HG03457 (cell line): Measurements from ENCODE around the gene NDUFS6.
"Not testable (repeated sequence)": the region's sequence is repeated elsewhere in the genome, so short reads cannot be mapped to it uniquely, and the experiment has no call there.

Experiments
- ATAC-seq: cut with Tn5 transposase; IDR thresholded peaks from one replicate; pipeline ENCODE4 v1.9.1; 2021; ENCODE audit warnings: moderate number of reproducible peaks; ENCODE audit not compliant: unreplicated experiment

NDUFS6 gene

DNA sequence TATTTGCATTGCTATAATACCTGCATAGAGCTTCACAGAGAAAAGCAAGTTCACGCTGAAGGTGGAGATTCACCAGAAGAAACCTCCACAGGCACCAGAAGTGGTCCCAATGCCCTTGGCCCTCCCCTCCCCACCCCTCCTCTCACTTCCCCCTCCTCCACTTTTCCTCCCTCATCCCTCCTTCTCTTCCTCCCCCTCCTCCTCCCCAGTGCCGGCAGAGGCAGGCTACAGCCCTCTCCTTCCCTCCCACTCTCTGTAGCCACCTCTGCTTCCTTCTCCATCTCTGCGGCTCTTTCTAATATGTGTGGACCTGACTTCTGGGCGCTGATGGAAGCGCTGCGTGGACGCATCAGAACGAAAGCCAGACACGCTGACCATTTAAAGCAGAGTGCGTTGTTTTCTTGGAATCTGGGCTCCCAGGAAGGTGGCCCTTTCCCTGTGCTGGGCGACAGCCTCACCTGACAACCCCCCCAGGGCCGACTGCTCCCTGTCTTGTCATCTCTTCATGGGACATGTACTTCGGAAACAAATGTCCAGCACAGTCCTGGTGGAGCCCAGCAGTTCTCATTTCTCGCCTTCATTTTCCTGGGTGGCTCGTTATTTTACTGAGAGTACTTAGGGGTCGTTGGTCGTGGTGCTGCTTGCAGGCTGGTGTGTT is 29.5 kb downstream of the NDUFS6 start:
- no peak for ATAC-seq

DNA sequence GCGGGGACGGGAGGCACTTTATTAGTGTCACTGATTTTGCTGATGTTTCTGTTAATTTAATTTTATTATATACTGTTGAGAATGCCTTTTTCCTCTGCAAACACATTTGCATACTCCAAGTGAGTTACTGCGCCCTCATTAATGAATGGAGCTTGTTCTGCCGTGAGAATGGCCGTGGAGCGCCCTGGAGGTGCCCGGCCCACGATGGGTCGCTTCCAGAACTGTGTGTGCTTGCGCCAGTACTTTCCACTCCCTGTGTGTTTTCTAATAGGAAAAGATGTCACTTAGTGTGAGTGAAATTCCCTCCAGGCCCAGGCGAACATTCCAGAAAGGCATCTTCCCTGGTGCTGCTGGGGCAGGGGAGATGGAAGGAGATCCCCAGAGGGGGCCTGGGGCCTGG is 30.1 kb downstream of the NDUFS6 start:
- no peak for ATAC-seq

DNA sequence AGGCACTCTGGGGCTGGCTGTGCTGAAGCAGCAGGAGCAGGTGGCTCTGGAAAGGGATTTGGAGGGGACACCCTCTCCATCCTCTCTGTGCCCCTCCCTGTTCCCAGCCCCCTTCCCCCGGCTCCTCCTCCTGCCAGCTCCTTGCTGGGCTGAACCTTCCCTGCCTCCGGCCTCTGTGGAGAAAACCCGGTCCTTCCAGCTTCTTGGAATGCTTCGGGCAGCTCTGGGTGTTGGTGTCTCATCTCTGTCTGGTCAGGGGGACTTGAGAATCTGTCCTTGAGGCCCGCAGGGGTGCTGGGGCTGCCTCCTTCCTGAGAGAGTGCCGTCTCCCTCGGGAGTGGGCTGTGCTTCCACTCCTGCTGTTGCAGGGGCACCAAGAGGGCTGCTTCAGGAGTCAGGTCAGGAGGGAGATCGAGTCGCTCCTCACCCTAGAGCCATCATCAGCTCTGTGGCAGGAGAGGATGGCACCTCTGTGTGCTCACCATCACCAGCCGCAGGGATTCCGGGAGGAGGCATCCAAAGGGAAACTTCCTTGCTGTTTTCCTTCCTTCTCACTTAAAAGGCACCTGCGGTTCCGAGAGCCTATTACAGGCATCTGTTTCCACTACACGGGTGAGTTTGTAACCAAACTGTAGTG is 30.6 kb downstream of the NDUFS6 start:
- no peak for ATAC-seq

DNA sequence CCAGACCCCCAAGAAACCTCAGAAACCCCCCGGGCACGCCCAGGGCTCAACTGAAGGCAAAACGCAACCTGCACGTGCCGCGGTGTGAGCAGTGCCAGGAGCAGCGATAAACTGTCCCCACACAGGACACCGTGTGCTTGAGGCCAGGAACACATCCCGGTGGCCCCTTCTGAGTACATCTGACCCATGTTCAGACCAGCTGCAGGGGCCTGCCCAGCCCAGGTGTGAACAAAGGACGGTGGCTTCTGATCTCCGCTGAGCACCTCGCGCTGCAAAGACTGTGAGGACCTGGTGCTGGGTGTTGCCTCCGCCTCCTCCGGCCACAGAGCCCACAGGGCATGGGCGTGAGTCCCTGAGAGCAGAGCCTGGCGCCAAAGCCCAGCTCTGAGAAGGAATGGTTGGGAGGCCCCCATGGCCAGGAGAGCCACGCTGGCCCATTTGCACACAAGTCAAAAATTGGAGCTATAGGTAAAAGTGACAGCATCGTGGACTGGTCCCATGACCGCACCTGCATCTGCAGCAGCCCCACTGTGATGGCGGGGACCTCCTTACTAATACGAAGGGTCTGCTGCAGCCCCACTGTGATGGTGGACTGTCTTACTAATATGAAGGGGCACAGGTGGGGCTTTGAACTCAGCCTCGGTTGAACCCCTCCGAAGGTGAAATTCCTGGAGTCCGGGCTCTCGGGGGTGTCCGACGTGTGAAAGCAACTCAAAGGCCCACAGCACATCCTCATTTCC is 31.5 kb downstream of the NDUFS6 start:
- ATAC-seq, result no peak

DNA sequence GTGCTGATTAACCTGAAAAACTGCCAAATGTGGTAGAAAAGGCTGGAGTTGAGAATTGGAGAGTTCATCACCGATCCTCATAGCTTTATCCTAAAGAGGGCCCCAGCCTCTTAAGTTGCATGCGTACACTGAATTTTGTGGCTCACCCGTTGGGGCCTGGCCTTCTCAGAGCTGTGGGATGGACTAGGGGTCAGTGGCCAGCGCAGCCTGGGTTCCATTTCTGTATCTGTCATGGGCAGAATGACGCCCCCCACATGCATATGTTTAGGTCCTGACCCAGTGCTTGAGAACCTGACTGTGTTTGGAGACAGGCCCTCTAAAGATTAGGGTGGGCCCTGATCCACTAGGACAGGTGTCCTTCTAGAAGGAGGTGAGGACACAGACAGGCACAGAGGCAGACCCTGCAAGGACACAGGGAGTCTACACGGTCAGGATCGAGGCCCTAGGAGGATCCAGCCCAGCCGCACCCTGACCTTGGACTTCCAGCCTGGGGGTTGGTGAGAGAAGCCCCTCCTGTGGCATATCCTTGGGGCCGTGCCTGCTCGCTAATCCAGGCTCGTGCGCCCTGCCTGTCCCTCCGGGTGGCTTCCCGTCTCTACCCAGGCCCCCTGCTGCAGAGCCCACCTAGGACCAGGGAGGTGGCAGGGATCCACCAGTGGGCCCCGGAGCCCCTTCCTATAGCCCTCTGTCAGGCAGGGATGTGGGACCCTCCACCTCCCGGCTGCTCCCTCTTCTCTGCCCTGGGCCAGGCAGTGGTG is 32.2 kb downstream of the NDUFS6 start:
- ATAC-seq, result no peak

DNA sequence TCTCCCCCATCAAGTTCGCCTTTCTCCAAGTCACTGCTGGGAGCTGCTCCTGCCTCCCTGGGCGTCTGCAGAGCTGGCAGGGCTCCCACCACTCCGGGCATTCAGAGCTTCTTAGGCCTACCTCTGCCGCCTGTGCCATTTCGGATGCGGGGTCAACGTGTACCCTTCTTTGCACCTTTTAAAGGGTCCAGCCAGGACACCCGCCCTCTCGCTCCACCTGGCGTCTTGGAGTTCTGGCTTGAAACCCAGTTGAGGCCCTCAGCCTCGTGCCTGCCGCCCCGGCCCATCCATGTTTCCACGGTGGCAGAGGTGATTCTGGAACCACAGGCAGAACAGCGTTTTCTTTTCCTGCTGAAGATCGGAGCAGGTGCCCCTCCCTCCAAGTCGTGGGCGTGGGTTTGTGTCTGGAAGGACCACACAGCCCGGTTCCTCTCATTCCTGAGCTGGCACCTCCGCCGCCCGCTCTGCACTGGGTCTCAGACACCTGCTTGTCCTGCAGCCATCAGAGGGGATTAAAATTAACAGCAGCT is 32.9 kb downstream of the NDUFS6 start:
- no peak for ATAC-seq

DNA sequence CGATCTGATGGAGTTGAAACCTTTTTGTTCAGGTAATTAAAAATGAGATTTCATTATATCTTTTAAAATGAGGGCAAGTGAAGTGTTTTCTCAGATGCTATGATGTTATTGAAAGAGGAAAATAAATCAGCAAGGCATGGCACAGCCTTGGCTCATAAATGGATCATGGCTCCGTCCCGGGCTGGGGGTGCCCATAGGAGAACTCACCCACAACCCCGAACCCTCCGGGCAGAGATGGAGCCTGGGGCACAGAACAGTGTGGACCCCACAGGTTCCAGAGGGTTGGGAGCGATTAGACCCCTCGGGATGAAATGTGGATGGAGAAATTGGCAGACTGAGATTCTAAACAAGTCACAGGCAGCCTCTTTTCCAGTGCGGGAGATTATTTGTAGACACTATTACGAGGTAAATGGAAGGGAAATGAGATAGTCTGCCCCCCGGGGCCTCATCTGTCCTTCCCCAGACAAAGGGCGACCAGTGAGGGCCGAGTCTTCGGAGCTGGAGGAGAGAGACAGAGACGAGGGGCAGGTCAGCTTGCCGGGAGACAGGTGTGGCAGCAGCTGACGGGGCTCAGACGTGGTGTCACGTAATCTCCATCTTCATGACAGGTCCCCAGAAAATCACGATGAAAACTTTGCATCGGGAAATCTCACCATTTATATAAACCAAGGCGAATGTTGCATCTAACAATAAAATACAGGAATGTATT is 33.7 kb downstream of the NDUFS6 start:
- ATAC-seq, result no peak

DNA sequence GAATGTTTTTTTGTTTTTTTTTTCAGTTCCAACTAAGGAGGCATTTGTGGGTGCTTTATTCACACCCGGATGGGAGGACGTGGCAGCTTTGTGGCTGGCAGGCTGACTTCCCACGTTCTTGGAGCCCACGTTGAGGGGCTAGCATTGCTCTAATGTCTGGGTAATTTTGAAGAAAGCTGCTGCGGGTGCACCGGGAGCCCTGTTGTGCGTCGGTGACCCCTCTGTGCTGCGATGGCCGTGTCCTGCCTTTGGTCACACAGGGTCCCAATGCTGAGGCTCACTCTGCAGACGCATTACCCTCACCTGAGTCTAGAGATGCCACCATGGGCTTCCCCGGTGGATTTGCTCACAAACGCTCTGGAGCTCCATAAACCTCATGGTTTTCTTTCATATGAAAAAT is 34.2 kb downstream of the NDUFS6 start:
- ATAC-seq, result no peak

DNA sequence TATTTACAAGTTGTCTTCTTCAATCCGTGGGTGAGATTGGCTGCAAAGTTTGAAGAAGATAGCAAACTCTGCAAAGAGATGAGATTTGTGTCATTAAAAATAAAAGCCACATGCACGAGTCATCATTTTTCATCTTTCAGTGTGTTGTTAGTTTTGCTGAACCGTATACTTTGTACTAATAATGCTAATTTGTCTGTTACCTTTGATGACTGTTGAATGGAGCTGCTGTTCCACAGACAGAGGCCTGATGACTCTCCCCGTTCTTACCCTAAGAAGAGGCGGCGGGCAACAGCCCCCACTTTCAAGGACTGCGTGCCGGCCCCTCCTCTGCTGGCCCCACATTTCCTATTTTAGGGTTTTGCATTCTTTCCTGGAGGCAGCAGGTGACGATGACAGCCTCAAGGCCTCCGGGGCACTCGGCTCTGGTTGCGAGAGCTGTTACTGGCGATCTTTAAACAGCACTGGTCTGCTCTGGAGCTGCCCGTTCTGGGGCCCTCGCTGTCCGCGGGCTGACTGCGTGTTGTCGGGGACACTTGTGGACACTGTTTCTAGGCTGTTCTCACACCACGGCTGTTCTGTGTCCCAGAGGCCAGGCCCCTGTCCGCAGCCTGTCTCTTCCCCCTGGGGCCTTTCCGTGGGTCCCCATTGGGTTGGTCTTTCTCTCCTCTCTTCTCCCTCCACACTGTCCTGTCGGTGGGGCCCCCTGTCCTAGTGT is 35.1 kb downstream of the NDUFS6 start:
- no peak for ATAC-seq

DNA sequence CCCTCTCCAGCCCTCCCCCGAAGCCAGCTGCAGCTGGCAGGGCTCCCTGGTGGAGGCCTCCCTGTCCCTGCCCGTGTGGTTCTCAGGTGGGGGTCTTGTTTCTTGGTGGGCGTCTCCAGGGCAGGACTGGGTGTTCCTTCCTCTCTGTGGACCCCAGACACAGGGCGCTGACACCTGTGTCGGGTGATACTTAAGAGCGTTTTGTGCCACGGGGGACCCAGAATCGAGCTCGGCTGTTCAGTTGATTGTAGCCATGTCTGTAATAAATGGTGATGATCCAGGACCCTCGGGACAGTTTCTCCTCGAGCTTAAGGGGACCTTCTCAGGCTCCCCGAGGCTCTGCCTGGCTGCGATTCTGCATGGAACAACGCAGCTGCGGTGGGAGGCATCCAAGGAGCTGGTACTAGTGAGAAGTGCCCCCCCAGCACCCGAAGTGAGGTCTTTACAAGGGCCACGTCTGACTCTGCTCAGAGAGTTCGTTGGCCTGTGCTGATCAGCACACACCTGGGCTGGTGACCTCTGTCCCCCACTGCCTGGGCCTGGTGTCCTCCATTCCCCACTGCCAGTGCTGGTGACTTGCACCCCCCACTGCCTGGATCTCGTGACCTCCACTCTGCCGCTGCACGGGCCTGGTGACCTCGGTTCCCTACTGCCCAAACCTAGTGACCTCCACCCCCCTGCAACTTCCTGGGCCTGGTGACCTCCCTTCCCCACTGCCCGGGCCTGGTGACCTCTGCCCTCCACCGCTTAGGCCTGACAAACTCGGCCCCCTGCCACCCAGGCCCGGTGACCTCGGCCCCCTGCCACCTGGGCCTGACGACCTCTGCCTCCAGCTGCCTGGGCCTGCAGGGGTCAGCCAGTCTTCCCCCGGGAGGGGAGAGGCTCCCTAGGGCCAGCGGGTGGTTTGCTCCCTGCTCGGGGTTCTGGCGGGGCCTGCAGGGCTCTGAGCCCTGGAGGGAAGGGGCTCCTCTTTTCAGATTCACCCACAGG is 36.0 kb downstream of the NDUFS6 start:
- ATAC-seq, result no peak

DNA sequence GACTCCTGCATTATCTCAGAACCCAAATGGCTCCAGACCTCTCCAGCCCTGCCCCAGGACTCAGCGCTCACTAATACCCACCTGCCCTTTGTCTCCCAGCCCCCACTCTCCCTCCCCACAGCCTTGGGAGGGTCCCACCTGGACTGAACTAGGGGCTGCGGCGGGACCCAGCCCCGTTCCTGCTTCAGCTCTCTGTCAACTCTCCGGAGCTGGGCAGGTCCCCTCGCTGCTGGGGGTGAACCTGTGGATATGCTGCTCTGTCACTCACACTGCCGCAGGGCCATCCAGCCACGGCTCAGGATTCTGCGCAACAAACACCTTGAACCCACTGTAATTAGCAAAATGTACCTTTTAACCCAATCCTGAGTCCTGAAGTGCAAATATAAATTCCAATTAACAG is 36.8 kb downstream of the NDUFS6 start:
- no peak for ATAC-seq

DNA sequence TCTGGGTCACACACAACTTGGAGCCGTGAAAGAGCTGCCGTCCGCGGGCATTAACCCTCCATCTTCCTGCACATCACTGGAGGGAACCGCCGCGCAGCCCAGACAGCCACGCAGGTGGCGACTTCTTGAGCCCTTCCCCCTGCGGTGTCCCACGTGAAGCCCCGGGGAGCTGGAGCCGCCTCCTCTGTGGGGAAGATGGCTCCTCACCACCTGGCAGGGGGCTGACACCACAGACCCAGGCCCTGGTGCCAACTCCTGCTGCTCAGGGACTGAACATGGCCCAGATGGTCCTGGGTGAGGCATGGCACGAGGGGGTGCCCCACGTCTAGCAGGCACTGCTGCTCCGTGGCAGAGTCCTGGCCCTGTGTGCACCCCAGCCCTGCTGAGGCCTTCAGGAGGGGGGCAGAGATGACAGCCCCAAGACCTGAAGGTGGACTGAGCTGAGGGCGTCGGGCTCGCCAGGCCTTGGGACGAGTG is 38.9 kb downstream of the NDUFS6 start:
- ATAC-seq, result no peak

DNA sequence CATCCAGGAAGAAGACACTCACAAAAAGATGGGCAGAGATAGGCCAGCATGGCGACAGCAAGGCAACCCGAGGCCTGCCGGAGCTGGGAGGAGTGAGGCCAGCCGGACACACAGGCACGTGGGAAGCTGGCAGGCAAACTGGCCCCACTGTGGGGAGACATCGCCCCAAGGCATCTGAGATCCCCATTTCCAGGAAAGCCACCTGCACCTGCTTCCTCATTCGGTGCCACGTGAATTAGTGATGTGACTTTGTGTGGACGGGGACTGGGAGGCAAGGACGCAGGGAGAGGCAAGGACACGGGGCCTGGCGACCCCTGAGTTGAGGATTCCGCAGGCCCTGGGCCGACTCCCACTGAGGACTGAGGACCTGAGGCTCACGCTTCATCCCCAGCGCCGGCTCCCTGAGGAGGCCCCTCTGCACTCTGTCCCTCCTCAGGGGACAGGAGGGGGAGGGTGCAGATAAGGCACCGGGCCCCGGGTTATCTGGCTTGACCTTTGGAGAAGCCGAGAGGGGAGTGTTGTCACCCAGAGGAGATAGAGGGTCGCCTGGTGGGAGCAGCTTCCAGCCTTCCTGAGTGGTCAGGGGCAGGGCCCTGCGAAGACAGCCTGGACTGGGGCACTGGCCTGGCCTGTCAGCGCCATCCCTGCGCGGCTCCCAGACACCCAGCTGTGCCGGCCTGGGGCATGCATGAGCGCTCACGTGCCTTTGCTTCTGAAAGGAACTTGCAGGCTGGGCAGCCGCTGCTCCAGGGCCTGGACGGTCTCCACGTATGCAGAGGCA is 39.7 kb downstream of the NDUFS6 start:
- ATAC-seq, result no peak

DNA sequence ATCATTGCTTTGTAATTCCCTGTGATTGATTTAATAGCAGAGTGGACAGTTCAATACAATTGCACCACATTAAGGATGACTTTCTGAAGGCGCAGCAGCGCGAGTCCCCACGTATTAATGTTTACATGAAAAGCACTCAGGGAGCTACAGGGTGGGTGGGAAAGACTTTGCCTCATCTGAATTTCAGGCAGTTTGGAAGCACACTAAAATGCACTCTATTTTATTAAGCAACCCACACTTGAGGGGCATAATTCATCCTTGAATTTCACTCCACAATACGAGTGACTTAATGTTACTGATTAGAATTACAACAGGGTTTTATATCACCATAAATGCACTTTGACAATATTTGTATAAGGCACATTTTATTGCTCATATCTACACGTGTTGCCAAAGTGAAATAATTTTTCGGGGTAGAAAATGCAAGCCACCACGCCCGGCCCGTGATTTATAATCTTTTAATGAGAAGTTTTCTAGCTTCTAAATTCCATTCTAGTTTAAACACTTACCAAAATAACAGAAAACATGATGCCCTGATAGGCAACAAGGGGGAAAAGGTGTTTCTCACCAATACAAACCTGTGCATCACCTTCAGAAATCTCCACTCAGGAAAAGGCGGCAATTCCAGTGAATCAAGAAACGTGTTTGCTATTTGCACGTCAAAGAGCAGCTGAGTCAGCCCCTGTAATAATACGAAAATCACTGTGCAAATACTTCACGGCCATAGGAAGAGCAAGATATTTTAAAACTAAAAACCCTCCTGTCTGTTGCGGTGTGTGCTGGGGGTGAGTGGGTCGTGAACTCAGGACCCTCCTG is 41.0 kb downstream of the NDUFS6 start:
- ATAC-seq, result no peak

DNA sequence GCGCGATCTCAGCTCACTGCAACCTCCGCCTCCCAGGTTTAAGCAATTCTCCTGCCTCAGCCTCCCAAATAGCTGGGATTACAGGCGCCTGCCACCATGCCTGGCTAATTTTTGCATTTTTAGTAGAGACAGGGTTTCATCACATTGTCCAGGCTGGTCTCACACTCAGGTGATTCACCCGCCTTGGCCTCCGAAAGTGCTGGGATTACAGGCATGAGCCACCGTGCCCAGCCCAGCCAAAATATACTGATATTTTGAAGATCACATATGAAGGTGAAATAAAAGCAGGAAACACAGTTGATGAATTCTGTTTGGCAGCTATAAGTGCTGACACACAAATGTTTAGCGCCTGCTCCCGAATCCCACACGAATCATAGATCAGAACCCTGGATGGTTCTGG is 42.6 kb downstream of the NDUFS6 start:
- ATAC-seq, result not testable (repeated sequence)

DNA sequence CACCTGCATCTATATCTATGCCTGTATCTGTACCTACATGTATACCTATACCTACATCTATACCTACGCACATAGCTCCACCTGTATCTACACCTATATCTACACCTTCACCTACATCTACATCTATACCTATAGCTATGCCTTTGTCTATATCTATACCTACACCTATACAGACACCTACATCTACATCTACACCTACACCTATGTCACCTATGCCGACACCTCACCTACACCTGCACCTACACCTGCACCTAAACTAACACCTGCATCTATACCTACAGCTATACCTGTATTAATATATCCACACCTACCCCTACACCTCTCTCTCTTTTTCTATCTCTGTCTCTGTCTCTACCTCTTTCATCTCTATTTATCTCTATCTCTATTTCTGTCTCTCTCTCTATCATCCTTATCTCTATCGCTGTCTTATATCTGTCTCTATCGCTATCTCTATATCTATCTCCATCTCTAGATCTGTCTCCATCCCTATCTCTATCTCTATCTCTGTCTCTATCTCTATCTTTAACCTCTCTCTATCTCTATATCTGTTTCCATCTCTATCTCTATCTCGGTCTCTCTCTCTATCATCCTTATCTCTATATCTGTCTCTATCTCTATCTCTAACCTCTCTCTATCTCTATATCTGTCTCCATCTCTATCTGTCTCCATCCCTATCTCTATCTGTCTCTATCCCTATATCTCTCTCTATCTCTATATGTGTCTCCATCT is 43.7 kb downstream of the NDUFS6 start:
- no peak for ATAC-seq
